CMK (cell line): ENCODE results near the gene MYH1.

Experiments used
- DNase-seq: peaks from one replicate; pipeline ENCODE4 v3.0.0-alpha.2; 2010; ENCODE audit warnings: low read depth

MYH1 gene

GRCh38 chr17:10482252-10482651, 36.1 kb downstream of the MYH1 start:
- no peak for DNase-seq

- no peak for DNase-seq
Observed at GRCh38 chr17:10477701-10478100, 40.6 kb downstream of the MYH1 start.

GRCh38 chr17:10474536-10474935, 43.8 kb downstream of the MYH1 start:
- no peak for DNase-seq

GRCh38 chr17:10471858-10472257, 46.5 kb downstream of the MYH1 start:
- DNase-seq: no peak

GRCh38 chr17:10469459-10469858, 48.9 kb downstream of the MYH1 start, which contains the start of gene MYH4:
TSS of gene MYH4 (minus strand) at chr17:10469559. CDS start at chr17:10466745, 2,814 bp downstream.
- DNase-seq: no peak

GRCh38 chr17:10463402-10463801, 54.9 kb downstream of the MYH1 start:
- no peak for DNase-seq

GRCh38 chr17:10460062-10460461, 58.3 kb downstream of the MYH1 start:
- DNase-seq: no peak

GRCh38 chr17:10458701-10459100, 59.6 kb downstream of the MYH1 start:
- DNase-seq: no peak

- no peak for DNase-seq
Observed at GRCh38 chr17:10457952-10458351, 60.4 kb downstream of the MYH1 start.

- DNase-seq: no peak
Observed at GRCh38 chr17:10447026-10447931, 71.1 kb downstream of the MYH1 start.
